ENCODE measurements around the gene ZNF487.
"Not testable (repeated sequence)": the region's sequence is repeated elsewhere in the genome, so short reads cannot be mapped to it uniquely, and the experiment has no call there.

The ZNF487 gene

GRCh38 chr10:43404704-43405084 is 32.2 kb upstream of the ZNF487 start:
- no peak for DNase-seq (ENCODE audit: low spot score)

DNA sequence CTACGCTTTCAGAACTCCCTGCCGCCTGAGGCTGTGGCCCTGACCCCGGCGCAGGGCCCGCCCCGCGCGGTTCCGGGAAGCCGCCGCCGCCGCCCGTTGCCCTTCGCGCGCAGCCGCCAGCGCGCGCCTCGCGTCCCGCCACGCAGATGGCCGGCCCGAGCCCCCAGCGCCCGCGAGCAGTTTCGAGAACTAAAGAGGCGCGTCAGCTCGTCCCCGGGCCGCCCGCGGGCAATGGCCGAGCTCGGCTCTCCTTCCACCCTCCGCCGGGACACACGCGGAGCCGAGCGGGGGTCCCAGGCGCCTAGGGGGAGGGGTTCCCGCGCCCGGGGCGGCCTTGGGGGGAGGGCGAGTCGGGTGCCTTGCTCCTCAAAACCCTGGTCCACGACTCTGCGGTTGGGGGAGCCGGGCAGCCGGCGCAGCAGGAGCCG is 29.7 kb upstream of the ZNF487 start:
- DNase-seq (ENCODE audit: low spot score), result peak; percentile 64

GRCh38 chr10:43407576-43408330 is 29.2 kb upstream of the ZNF487 start:
- DNase-seq (ENCODE audit: low spot score), result peak; percentile 89

GRCh38 chr10:43408331-43408709 is 28.6 kb upstream of the ZNF487 start:
- DNase-seq (ENCODE audit: low spot score), result peak; percentile 20

DNA sequence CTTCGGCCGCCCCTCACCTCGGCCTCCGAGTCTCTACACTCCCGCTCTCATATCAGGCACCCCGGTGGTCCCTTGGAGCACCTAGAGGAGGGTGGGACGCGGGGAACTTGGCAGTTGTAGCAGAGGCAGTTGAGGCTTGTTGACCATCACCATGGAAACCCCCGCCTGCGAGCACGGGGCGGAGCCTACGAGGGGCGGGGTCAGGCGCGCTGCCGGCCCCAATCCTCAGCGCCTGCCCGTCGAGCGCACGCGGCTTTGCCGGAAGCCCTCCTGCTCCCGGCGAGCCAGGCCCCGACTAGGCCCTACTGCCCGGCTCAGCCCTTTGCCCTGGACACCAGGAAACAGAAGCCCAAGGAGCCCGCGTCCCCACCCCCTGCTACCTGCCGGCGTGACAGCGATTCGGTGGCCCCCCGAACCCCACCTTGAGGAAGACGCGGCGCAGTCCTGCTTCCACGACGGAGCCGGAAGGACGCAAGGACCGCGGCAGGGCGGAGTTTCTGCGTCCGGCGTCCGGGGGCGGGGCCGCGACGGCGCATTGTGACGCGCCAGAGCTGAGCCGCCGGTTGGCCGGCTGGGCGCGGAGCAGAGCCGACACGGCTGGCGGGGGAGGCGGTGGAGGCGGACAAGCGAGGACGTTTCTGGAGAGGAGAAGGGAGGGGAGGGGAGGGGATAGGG is 28.1 kb upstream of the ZNF487 start, which contains the start of gene HNRNPF:
HNRNPF (minus strand) TSS at position 477 of the 675 bp plus-strand sequence. CDS start 21,302 bp downstream, outside the sequence.
- DNase-seq (ENCODE audit: low spot score), result peak; percentile 95

DNA sequence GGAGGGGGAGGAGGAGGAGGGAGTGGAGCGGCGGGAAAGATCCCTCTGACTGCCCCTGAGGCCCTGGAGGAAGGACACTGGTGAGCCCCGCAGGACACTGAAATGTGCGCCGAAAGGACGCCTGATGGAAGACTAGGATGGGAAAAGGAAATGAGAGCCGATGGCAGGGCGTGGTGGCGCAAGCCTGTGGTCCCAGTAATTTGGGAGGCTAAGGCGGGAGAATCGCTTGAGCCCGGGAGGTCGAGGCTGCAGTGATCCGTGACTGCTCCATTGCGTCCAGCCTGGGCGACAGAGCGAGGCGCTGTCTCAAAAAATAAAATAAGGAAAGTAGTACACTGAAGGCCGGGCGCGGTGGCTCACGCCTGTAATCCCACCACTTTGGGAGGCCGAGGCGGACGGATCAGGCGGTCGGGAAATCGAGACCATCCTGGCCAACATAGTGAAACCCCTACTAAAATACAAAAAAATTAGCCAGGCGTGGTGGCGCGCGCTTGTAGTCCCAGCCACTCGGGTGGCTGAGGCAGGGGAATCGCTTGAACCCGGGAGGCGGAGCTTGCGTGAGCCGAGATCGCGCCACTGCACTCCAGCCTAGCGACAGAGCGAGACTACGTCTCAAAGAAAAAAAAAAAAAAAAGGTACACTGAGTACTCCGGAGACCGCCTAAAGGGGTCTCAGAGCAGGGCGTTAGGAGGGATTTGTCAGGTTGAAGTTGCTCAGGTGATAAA is 27.4 kb upstream of the ZNF487 start:
- DNase-seq (ENCODE audit: low spot score), result no peak

GRCh38 chr10:43410345-43410744 is 26.6 kb upstream of the ZNF487 start:
- DNase-seq (ENCODE audit: low spot score), result no peak

GRCh38 chr10:43411536-43411935 is 25.4 kb upstream of the ZNF487 start:
- DNase-seq (ENCODE audit: low spot score), result no peak

GRCh38 chr10:43415544-43415943 is 21.4 kb upstream of the ZNF487 start:
- no peak for DNase-seq (ENCODE audit: low spot score)

DNA sequence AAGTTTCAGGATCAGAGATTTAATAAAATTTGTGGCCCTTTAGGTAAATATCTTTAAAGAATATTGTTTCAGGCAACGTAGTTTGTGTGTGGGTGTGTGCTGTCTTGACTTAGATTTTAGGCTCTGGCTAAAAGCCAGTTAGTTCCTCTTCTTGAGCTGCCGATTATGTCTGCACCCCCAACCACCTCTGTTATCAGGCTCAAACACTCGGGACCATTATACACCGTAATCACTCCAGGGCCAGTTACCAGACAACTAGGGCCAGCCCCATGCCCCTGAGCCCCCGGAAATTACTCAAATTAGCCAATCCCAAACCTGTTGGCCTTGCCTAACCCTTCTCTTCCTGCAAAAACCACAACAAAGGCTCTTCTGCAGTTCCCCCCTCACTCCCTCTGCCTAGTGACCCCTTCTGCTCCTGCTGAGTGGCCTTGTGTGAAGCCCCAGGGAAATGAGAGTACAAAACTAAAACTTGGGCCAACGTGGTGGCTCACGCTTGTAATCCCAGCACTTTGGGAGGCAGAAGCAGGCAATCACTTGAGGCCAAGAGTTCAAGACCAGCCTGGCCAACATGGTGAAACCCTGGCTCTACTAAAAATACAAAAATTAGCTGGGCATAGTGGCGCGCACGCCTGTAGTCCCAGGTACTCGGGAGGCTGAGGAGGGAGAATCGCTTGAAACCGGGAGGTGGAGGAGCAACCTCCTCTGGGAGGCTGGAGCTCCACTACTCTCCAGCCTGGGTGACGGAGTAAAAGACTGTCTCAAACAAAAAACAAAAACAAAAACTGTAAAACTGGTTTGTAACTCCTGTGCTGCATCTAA is 18.8 kb upstream of the ZNF487 start:
- DNase-seq (ENCODE audit: low spot score), result no peak

- DNase-seq (ENCODE audit: low spot score), result no peak
These were observed 16.9 kb upstream of the ZNF487 start for GRCh38 chr10:43419997-43420368.

- peak; percentile 87 for DNase-seq (ENCODE audit: low spot score)
These were observed 16.3 kb upstream of the ZNF487 start for GRCh38 chr10:43420369-43421200.

- no peak for DNase-seq (ENCODE audit: low spot score)
These were observed 15.8 kb upstream of the ZNF487 start for GRCh38 chr10:43421201-43421507.

GRCh38 chr10:43421519-43421918 is 15.4 kb upstream of the ZNF487 start:
- no peak for DNase-seq (ENCODE audit: low spot score)

DNA sequence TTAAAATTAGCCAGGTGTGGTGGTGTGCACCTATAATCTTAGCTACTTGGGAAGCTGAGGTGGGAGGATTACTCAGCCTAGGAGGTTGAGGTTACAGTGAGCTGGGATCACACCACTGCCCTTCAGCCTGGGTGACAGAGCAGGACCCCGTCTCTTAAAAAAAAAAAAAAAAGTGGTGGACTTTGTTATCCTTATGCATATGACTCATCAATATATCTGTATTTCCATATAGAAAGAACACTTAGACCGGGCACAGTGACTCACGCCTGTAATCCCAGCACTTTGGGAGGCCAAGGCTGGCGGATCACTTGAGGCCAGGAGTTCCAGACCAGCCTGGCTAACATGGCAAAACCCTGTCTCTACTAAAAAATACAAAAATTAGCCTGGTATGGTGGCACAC is 15.0 kb upstream of the ZNF487 start:
- DNase-seq (ENCODE audit: low spot score), result not testable (repeated sequence)

DNA sequence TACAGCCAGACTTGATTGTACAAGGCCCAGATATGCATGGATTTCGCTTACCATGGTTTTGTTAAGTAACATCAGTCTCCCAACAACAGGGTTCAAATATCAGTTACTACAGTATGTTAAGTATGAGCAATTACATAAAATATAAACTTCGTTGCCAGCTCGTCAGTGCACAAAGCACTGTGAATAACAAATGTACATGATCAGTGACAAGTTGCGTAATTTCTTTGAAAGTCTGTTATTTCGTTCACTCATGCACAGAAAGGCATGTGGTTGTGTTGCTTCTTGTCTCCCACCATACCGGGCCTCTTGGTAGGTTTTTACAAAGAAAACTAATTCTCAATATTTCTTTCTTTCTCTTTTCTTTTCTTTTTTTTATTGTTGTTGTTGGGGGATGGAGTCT is 12.5 kb upstream of the ZNF487 start:
- no peak for DNase-seq (ENCODE audit: low spot score)

DNA sequence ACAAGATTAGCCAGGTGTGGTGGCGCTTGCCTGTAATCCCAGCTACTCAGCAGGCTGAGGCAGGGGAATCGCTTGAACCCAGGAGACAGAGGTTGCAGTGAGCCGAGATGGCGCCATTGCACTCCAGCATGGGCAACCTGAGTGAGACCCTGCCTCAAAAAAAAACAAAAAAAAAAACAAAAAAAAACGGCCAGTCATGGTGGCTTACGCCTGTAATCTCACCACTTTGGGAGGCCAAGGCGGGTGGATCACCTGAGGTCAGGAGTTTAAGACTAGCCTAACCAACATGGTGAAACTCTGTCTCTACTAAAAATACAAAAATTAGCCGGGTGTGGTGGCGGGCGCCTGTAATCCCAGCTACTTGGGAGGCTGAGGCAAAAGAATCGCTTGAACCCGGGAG is 10.4 kb upstream of the ZNF487 start:
- not testable (repeated sequence) for DNase-seq (ENCODE audit: low spot score)

DNA sequence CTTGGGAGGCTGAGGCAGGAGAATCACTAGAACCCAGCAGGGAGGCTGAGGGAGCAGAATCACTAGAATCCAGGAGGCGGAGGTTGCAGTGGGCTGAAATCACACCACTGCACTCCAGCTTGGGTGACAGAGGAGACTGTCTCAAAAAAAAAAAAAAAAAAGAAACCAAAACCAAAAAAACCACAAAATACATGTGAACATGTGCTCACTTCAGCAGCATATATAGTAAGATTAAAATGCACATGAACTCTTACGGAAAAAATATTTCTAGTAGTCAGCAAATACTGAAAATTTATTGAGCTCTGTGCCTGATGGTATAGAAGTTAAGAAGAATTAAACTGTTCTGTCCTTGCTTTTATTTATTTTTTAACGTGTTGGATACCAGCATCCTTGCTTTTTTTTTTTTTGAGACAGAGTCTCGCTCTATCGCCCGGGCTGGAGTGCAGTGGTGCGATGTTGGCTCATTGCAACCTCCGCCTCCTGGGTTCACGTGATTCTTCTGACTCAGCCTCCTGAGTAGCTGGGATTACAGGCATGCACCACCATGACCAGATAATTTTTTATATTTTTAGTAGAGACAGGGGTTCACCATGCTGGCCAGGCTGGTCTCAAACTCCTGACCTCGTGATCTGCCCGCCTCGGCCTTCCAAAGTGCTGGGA is 9.6 kb upstream of the ZNF487 start:
- DNase-seq (ENCODE audit: low spot score), result no peak

DNA sequence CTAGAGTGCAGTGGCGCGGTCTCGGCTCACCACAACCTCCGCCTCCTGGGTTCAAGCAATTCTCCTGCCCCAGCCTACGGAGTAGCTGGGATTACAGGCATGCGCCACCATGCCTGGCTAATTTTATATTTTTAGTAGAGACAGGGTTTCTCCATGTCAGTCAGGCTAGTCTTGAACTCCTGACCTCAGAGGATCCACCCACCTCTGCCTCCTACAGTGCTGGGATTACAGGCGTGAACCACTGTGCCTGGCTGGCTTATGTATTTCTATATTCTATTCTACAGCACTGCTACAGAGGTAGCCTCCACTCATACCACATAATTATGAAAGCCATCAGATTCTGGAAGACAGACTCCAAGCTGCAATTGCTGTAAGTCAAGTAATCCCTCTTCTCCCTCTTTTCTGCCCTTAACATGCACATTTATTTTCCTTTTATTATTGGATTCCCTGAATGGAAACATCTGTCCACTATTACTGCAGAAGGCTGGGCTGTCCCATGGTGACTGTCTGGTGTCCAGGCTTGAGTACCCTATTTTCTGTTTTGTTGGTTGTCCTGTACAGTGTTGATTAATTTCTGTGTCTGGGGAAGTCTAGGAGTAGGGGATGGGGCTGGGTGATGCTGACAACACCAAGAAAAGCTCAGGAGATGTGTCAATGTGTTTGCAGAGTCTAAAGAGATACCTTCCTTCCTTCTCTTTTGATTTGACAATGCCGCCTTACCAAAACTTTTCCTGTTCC is 5.8 kb upstream of the ZNF487 start:
- no peak for DNase-seq (ENCODE audit: low spot score)

Data from hepatic stellate cell (primary cell).